Measurements from ENCODE around the gene NCR1.
A peak's percentile ranks its signal among the peaks of the same experiment; 100 is the strongest.
"Not testable (repeated sequence)": the region's sequence is repeated elsewhere in the genome, so short reads cannot be mapped to it uniquely, and the experiment has no call there.

NCR1 gene

DNA sequence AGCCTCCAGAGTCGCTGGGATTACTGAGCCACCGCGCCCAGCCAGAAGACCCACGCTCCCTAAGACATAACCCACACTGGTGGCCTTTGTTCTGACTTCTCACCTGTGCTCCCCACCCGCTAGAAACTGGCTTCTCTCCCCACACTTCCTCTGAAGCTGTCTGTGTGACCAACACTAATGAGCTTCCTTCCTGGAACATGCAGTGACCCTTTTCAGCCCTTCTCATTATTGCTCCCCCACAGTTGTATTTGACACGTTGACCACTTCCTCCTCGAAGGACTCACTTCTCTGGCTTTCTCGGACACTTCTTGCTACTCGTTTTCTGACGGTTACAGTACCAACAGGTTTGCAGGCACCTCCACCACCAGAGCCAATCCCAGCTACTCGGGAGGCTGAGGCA, 10.9 kb downstream of the NCR1 start:
- DNase-seq, result no peak

DNA sequence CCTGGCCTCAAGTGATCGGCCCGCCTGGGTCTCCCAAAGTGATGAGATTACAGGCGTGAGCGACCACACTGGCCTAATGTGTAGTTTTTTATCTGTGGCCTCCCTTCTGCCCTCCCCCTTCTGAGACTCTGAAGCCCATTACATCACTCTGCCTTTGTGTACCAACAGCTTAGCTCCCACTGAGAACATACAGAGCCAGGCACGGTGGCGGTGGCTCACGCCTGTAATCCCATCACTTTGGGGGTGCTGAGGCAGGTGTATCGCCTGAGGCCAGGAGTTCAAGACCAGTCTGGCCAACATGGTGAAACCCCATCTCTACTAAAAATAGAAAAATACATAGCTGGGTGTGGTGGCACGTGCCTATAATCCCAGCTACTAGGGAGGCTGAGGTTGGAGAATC, 12.6 kb downstream of the NCR1 start:
- DNase-seq, result no peak

DNA sequence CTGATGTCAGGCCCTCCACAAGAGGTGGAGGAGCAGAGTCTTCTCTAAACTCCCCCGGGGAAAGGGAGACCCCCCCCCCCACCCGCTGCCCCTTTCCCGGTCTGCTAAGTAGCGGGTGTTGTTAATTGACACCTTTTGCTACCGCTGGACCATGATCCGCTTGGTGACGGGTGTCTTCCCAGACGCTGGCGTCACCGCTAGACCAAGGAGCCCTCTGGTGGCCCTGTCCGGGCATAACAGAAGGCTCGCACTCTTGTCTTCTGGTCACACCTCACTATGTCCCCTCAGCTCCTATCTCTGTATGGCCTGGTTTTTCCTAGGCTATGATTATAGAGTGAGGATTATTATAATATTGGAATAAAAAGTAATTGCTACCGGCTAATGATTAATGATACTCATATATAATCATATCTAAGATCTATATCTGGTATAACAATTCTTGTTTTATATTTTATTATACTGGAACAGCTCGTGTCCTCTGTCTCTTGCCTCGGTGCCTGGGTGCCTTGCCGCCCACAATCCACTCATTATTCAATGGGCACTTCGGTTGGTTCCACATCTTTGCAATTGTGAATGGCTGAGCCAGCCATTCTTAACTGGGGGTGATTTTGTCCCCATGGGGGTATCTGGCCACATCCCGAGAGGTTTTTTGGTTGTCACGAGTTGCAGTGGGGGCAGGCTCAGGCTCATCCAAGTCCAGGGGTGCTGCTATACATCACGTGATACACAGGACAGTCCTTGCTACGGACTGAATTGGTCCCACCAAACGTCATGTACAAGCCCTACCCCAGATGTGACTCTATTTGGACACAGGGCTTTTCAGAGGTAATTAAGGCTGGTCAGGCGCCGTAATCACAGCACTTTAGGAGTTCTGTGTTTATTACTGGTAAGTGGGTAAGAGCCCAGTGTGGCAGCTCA, 14.0 kb downstream of the NCR1 start:
- DNase-seq, result not testable (repeated sequence)

DNA sequence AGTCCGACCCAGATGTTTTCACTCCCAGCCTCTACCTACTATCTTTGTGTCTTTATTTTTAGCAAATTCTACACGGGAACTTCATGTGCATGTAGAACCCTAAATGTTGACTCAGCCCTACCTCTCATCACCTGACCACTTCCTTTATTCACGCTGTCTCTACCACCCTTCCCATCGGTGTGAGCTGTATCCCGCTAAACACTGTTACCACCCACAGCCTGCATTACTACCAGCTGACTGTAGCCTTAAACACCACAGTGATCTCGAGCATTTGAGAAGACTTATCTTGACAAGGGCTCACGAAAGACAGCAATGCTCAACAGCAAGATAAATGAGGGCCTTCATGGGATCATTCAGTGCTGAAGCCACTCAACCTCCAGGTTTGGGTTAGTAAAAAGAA, 15.1 kb downstream of the NCR1 start:
- DNase-seq, result no peak

DNA sequence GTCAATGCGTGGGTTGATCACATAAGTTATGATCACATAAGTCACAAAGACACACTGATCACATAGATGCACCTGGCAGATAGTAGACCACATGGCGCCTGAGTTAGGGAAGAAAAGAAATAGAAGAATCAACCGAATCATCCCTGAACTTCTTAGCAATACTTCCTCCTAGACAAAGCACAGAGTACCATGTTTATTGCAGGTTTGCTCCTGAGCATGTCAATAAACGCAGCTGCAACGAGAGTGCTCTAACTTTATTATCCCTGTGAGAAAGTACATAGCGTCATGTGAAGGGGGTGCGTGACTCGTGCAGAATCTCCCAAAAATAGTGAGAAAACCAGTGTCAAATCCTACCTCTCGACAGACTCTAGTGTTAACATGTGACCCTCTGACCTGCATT, 17.3 kb downstream of the NCR1 start:
- no peak for DNase-seq

DNA sequence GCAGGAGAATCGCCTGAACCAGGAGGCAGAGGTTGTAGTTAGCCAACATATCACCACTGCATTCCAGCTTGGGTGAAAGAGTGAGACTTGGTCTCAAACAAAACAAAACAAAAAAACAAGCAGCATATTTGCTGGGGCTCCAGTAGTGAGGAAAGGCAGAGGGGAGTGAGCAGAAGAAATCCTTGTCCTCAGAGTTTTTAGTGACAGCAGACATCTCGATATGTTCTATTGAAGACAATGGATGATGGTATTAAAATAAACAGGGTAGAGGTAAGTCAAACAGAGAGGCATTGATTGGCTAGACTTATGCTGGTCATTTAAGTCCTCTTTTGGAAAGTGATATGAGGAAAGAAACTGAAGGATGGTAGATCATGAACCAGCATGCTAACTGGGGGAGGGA, 22.4 kb downstream of the NCR1 start:
- DNase-seq, result no peak

DNA sequence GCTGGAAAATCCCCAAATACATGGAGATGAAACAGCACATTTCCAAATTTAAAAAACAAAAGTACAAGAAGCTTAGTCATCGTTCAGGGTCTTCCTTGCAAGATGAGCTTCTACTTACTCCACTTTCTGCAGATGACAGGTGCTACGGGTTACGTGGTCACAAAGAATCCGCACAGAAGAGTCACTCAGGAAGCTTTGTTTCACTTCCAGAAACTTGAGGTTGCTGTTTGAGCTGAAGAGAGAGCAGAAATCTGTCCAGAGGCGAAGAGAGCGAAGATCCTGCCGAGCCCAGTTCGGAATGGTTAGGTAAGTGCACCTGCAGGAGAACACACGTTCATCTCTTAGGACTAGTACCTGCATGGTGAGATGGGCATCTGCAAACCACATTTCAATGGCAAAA, 32.0 kb downstream of the NCR1 start:
- no peak for DNase-seq

DNA sequence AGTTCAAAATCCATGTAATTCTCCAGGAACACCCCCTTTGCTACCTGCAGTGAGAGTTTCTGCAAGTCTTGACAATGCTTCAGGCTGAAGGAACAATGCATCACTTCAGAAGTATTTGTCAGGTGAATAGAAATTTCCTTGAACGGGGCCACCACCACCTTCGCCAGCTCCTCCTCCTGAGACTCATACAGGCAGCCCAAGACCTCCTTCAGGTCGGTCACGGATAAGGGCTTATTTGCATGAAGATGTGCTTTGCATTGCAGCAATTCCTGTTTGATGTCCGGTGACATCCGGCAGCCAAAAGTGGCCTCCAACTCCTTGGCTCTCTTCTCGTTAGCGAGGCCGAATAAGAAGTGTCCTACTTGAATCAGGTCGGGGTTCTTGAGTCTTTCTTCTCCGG, 33.0 kb downstream of the NCR1 start:
- DNase-seq, result no peak

DNA sequence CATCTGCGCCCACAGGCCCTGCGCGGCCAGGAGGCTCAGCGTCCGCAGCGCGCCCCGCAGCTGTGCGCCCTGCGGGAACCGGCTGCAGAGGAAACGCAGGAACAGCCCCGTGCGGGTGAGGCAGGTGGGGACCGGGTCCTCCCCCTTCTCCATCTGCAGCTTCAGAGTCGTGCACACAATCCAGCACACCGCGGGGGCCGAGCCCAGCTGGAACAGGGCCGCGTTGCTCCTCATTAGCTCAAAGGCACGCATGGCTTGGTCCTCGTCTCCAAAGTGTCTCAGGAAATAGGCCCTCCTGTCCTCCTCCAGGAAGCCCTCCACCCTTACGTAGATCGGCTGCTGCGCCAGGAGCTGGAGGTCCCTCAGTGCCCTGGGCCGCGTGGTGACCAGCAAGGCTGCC, 33.6 kb downstream of the NCR1 start:
- DNase-seq, result not testable (repeated sequence)

DNA sequence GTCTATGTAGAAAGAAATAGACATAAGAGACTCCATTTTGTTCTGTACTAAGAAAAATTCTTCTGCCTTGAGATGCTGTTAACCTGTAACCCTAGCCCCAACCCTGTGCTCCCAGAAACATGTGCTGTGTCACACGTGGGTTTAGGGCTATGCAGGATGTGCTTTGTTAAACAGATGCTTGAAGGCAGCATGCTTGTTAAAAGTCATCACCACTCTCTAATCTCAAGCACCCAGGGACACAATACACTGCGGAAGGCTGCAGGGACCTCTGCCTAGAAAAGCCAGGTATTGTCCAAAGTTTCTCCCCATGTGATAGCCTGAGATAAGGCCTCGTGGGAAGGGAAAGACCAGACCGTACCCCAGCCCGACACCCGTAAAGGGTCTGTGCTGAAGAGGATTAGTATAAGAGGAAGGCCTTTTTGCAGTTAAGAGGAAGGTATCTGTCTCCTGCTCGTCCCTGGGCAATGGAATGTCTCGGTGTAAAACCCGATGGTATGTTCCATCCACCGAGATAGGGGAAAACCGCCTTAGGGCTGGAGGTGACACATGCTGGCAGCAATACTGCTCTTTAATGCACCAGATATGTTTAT, 37.9 kb downstream of the NCR1 start:
- not testable (repeated sequence) for DNase-seq

DNA sequence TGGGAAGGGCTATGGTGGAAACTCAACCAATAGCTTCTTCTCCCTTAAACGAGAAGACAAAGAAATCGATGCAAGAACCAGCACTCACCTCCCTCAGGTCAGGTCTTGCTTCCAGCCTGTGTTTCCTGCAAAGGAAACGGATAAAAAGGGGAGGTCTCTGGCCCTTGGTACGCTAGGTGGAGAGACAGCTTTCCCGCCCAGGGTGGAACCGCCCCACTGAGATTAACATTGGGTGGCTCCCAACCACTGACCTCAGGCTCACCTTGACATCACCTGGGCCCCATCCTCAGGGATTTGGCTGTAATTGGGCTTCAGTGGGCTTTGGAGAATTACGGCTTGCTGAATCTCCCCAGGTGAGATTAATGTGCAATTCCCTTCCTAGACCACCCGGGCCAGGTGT, 41.4 kb downstream of the NCR1 start, which contains the start of gene NLRP7:
Gene NLRP7 (minus strand): TSS at position 150 of the 400 bp plus-strand sequence.
- no peak for DNase-seq

DNA sequence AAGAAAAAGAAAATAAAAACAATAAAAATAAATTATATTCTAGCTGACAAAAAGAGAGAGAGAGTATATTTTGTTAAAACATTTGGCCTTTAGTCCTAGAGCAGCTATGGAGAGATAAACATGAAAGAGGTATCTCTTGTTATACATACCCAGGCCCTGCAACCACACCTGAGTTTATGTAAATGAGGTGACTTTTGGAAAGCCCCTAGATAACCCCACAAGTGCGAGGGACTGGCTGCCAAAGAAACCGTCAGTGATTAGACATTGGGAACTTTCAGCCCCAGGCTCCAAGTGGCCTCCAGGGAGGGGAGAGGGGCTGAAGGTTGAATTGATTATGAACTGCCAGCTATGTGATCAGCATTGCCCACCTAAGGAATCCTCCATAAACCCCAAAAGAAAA, 43.5 kb downstream of the NCR1 start:
- DNase-seq, result no peak

DNA sequence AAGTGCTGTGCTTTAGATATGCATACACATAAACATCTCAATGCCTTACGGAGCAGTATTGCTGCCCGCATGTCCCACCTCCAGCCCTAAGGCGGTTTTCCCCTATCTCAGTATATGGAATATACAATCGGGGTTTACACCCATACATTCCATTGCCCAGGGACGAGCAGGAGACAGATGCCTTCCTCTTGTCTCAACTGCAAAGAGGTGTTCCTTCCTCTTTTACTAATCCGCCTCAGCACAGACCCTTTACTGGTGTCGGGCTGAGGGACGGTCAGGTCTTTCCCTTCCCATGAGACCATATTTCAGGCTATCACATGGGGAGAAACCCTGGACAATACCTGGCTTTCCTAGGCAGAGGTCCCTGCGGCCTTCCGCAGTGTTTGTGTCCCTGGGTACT, 44.6 kb downstream of the NCR1 start:
- not testable (repeated sequence) for DNase-seq

DNA sequence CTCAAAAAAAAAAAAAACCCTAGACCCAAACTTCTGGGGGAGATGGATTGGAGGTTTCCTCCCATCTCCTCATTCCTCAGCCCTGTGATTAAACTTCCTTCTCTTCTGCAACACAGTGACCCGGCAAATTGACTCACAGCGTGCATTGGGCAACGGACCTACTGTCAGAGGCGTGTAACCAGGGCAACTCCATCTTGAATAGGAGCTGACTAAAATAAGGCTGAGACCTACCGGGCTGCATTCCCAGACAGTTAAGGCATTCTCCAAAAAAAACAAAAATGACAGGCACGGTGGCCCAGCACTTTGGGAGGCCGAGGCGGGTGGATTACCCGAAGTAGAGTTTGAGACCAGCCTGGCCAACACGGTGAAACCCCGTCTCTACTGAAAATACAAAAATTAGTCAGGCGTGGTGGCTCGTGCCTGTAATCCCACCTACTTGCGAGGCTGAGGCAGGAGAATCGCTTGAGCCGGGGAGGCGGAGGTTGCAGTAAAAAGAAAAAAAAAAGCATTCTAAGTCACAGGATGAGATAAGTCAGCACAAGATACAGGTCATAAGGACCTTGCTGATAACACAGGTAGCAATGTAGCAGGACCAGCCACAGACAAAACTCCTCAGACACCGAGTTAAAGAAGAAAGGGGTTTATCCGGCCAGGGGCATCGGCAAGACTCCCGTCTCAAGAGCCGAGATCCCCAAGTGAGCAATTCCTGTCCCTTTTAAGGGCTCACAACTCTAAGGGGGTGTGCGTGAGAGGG, 46.8 kb downstream of the NCR1 start:
- peak; percentile 73 for DNase-seq

DNA sequence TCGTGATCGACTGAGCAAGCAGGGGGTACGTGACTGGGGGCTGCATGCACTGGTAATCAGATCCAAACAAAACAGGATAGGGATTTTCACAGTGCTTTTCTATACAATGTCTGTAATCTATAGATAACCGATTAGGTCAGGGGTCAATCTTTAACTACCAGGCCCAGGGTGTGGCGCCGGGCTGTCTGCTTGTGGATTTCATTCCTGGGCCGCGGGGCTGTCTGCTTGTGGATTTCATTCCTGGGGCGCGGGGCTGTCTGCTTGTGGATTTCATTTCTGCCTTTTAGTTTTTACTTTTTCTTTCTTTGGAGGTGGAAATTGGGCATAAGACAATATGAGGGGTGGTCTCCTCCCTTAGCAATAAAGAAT, 47.4 kb downstream of the NCR1 start:
- DNase-seq, result not testable (repeated sequence)

DNA sequence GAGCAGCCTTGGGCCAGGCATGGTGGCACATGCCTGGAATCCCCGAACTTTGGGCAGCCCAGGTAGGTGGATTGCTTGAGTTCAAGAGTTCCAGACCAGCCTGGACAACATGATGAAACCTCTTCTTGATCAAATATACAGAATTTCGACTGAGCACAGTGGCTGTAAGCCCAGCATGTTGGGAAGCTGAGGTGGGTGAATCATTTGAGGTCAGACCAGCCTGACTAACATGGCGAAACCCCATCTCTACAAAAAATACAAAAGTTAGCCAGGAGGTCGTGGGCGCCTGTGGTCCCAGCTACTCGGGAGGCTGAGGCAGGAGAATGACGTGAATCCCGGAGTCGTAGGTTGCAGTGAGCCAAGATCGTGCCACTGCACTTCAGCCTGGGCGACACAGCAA, 49.4 kb downstream of the NCR1 start:
- DNase-seq, result no peak

DNA sequence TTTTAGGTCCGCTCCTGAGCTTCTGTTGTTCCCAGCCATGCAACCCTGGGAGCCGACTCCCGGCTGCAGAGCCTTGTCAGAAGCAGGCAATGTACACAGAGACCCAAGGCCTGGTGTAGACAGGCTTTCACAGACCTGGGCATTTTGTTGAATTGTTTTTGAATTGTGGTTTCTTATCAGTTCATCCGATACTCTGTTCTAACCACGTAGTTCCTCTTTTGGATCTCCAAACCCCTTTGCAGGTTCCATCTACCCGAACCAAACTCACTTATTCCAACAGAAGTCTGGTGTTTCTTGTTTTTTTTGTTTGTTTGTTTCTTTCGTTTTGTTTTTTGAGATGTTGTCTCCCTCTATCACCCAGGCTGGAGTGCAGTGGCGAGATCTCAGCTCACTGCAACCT, 53.9 kb downstream of the NCR1 start:
- no peak for DNase-seq

Data from NCI-H2227 treated with DMSO at 0.1 percent for 48 hours (cell line).